Colonic mucosa (tissue), 4 donors: ENCODE data around the gene PLXDC1. TPM values are rescaled to one million over a fixed set of nuclear protein-coding genes. Genes with fewer than 3 reads are reported as not detected.

ENCODE experiments used
- DNase-seq: peaks from one replicate; pipeline ENCODE4 v3.0.0-alpha.2; 2020
- H3K27ac ChIP-seq: fragments of 200-600 bp; one replicate; pipeline ENCODE4 v1.8.0; 2021
- H3K27me3 ChIP-seq: fragments of 200-600 bp; one replicate; pipeline ENCODE4 v1.8.0; 2021
- H3K36me3 ChIP-seq: fragments of 200-600 bp; one replicate; pipeline ENCODE4 v1.8.0; 2021
- H3K4me1 ChIP-seq: fragments of 200-600 bp; one replicate; pipeline ENCODE4 v1.8.0; 2021; ENCODE audit warnings: mild to moderate bottlenecking
- H3K4me3 ChIP-seq: fragments of 200-600 bp; one replicate; pipeline ENCODE4 v1.8.0; 2021
- H3K9ac ChIP-seq, 2 donors: one replicate each; pipeline ENCODE4 v1.7.0; 2013; ENCODE audit warnings: control low read depth in 2 of 2, low read depth in 2 of 2, low read length in 2 of 2
- H3K9me3 ChIP-seq: fragments of 200-600 bp; one replicate; pipeline ENCODE4 v1.8.0; 2021
- intact Hi-C: fragments of 100-400 bp; cut with DNase I; formaldehyde crosslinking; loops from one replicate; pipeline ENCODE4 v1.14.1; 2022
- total RNA-seq, 2 donors: library from RNA; stranded (reverse); fragmentation: NEBNext Ultra II Directional in 1 of 2; extraction: Animal tissue kit (Norgen Biotek cat#: 25700) in 1 of 2; gene quantifications; one replicate each; pipeline ENCODE4 v1.2.1, GENCODE V29; 2021
- TF ChIP-seq, protein P1 (sequence below): fragments of 200-600 bp; IDR thresholded peaks from one replicate; pipeline ENCODE4 v1.8.0; 2022; ENCODE audit warnings: antibody characterized with exemption, mild to moderate bottlenecking
- donor health status: healthy.
- donor health status: DM: no; HTN: no; CAD: no.
- donor health status: DM: no; HTN: no; CAD: no.

The PLXDC1 gene
- total RNA-seq, 2 donors from 2014 or later: 0.54 to 4.4 TPM

DNA sequence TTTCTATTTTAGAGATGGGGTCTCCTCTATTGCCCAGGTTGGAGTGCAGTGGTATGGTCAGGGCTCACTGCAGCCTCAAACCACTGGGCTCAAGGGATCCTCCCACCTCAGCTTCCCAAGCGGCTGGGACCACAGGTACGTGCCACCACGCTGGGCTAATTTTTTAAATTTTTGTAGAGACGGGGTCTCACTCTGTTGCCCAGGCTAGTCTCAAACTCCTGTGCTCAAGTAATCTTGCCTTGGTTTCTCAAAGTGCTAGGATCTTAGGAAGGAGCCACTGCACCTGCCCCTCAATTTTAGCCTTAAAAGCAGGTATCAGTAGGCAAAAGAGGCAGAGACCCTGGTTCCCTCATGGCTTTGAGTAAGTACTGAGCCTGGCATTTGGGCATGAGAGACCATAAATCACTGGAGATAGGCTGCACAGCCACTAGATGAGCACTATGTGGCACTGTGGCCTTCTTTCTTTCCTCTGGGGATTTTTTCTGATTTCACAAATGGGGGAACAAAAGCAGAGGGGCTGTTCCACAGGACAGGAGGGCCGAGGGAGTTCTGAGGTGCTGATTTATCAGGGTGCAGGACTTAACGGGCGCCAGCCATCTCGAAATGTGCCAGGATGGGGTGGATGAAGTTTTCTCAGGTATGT, 82.2 kb downstream of the PLXDC1 start:
- no peaks in the 10 kb centered on the region for H3K4me1 ChIP-seq
- H3K36me3 ChIP-seq: no peaks in the 10 kb centered on the region
- H3K27ac ChIP-seq: no peak overlapping the region
- H3K9me3 ChIP-seq: no peaks in the 10 kb centered on the region
- intact Hi-C loops: loop anchor here (5.0 kb wide), 1 partner anchor 78 kb away; no protein-coding TSS in a partner anchor
- no peak overlapping the region for H3K4me3 ChIP-seq
- H3K27me3 ChIP-seq: no peaks in the 10 kb centered on the region
- TF ChIP-seq, protein P1, sequence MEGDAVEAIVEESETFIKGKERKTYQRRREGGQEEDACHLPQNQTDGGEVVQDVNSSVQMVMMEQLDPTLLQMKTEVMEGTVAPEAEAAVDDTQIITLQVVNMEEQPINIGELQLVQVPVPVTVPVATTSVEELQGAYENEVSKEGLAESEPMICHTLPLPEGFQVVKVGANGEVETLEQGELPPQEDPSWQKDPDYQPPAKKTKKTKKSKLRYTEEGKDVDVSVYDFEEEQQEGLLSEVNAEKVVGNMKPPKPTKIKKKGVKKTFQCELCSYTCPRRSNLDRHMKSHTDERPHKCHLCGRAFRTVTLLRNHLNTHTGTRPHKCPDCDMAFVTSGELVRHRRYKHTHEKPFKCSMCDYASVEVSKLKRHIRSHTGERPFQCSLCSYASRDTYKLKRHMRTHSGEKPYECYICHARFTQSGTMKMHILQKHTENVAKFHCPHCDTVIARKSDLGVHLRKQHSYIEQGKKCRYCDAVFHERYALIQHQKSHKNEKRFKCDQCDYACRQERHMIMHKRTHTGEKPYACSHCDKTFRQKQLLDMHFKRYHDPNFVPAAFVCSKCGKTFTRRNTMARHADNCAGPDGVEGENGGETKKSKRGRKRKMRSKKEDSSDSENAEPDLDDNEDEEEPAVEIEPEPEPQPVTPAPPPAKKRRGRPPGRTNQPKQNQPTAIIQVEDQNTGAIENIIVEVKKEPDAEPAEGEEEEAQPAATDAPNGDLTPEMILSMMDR: peak; percentile 38
- DNase-seq: no peak
- no peak overlapping the region for H3K9ac ChIP-seq

DNA sequence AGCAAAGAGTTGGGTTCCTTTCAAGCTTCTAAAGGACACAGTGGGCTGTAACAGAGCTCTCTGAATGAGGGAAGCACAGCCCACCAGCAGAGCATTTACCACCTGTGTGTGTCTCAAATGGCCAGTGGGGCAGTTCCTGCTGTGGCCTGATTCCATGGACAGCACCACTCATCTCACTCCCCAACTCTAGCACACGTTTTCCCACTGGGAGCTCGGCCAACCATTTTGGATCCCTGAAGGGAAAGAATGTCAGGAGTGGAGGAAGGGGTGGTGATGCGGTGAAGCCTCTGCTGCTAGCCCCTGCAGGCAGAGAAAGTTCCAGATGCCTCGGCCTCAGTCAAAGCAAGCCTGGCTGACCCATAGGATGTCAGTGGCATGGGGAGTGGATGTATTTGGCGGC, 86.6 kb downstream of the PLXDC1 start:
- H3K36me3 ChIP-seq: no peaks in the 10 kb centered on the region
- H3K4me1 ChIP-seq: no peaks in the 10 kb centered on the region
- no peaks in the 10 kb centered on the region for H3K27me3 ChIP-seq
- H3K9ac ChIP-seq: no peak overlapping the region
- intact Hi-C loops: loop anchor here (5.0 kb wide), 1 partner anchor 82 kb away; no protein-coding TSS in a partner anchor
- no peak overlapping the region for H3K27ac ChIP-seq
- TF ChIP-seq, protein P1: no peak
- H3K4me3 ChIP-seq: no peak overlapping the region
- H3K9me3 ChIP-seq: no peaks in the 10 kb centered on the region
- DNase-seq: no peak

DNA sequence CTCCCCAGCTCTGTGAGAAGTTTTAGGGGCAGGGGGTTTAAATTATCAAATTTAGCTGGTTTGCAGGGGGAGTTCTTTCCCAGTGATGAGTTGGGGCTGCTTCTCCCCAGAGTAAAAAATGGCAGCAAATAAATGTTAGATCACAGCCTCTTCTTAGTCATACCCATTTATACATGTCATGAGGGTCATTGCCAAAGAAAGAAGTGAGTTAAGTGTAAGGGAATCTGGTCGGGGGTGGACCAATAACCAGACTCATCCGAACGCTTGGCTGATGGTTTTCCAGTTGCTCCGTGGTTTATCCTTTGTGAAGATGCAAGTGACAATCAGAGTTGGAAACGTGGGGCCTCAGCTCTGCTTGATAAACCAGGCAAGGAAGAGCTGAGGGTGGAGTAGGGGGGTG, 87.1 kb downstream of the PLXDC1 start:
- TF ChIP-seq, protein P1: no peak
- Histone ChIP-seq H3K4me3 (no peak overlapping the region), H3K9me3 (no peaks in the 10 kb centered on the region), H3K9ac (no peak overlapping the region), H3K27me3 (no peaks in the 10 kb centered on the region), H3K36me3 (no peaks in the 10 kb centered on the region), H3K4me1 (no peaks in the 10 kb centered on the region), H3K27ac (no peak overlapping the region)
- no peak for DNase-seq
- intact Hi-C loops: no loop called here

DNA sequence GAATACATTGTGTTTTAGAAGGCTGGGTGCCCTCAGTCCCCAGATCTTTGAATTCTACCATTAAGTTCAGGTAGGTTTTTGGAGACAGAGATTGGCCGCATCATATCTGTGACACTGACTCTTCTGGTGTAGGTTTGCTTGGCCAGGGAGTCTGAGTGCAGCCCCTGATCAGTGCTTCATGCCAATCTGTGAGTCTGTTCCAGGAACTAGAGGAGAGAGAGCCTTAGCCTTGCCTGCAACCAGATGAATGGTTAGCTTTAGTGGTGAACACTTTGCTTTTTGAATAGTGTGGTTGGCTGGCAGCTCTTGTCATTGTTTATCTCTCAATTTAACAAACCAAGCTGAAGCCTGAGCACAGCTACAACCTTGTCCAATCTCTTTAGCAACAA, 87.8 kb downstream of the PLXDC1 start:
- intact Hi-C loops: no loop called here
- no peaks in the 10 kb centered on the region for H3K4me1 ChIP-seq
- no peak overlapping the region for H3K27ac ChIP-seq
- DNase-seq: no peak
- TF ChIP-seq, protein P1: no peak
- no peak overlapping the region for H3K4me3 ChIP-seq
- no peaks in the 10 kb centered on the region for H3K36me3 ChIP-seq
- H3K9ac ChIP-seq: no peak overlapping the region
- H3K27me3 ChIP-seq: no peaks in the 10 kb centered on the region
- no peaks in the 10 kb centered on the region for H3K9me3 ChIP-seq

DNA sequence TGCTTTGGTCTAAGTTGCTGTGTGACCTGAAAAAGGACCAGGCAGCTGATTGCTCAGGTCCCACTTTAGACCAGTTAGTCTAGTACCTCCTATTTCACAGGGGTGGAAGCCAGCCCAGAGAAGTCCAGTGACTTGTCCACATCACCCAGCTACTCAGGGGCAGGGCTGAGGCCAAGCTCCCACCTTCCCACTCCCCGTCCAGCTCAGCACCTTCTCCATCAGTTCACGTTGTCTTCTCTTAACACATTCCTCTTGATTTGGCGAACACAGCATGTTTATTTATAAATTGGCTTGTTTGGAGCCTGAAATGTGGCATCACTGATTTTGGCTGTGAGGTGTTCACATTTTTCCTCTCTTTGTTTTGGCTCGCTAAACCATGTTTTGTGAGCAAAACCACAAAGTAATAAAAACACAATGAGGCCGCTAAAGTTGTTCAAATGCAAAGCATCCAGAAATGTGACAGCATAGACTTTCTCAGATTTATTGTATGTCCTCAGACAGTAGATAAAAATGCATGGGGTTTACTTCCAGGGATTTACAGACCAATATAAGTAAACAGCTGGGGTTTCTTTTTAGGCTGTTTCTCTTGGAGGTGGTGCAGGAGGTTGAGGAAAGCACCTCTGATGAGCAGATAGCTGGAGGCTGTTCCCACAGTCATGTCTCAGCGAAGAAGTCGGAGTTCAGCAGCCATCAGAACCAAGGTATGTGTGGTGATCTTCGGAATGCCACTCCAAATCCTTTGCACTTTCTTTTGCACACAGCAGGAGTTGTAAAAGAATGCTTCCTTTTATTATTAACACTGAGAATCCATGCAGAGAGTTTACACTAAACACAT, 88.4 kb downstream of the PLXDC1 start:
- Histone ChIP-seq H3K9me3 (no peaks in the 10 kb centered on the region), H3K9ac (no peak overlapping the region), H3K4me3 (no peak overlapping the region), H3K36me3 (no peaks in the 10 kb centered on the region), H3K4me1 (no peaks in the 10 kb centered on the region), H3K27me3 (no peaks in the 10 kb centered on the region), H3K27ac (no peak overlapping the region)
- intact Hi-C loops: no loop called here
- no peak for DNase-seq
- TF ChIP-seq, protein P1: no peak
